K562 (cell line): ENCODE measurements around the gene PPP3CA. TPM values are rescaled to one million over a fixed set of nuclear protein-coding genes. Genes with fewer than 3 reads are reported as not detected.
A peak's percentile ranks its signal among the peaks of the same experiment; 100 is the strongest.

Source experiments
- BCOR ChIP-seq: fragments of 450-650 bp; IDR thresholded peaks from 2 replicates; pipeline ENCODE4 v1.6.1; 2016
- FOS ChIP-seq: IDR thresholded peaks from 3 replicates; pipeline ENCODE4 v1.6.1; 2011; ENCODE audit not compliant: insufficient read length; ENCODE audit errors: extremely low read depth
- FOXA3 ChIP-seq, 2 experiments: fragments of 450-650 bp in 1 of 2; sonication (generic) in 1 of 2; formaldehyde crosslinking; IDR thresholded peaks in 1 of 2; conservative IDR thresholded peaks in 1 of 2; 2 replicates each; pipeline versions ENCODE4 v1.4.0 to v1.8.0; 2020 to 2022; ENCODE audit warnings: mild to moderate bottlenecking in 2 of 2, missing genetic modification reagents in 1 of 2
- HINFP ChIP-seq: fragments of 450-650 bp; conservative IDR thresholded peaks from 2 replicates; pipeline ENCODE4 v1.6.1; 2016; ENCODE audit warnings: missing genetic modification characterization, low read depth, mild to moderate bottlenecking, control low read depth, missing compliant biosample characterization
- HLTF ChIP-seq: fragments of 450-650 bp; IDR thresholded peaks from 2 replicates; pipeline ENCODE4 v1.6.1; 2016
- IRF1 ChIP-seq: sonication (generic); formaldehyde crosslinking; IDR thresholded peaks from 2 replicates; pipeline ENCODE4 v1.8.0; 2022; ENCODE audit warnings: missing genetic modification reagents, mild to moderate bottlenecking, borderline replicate concordance
- KLF1 ChIP-seq: fragments of 450-650 bp; IDR thresholded peaks from 2 replicates; pipeline ENCODE4 v1.6.1; 2016; ENCODE audit warnings: missing genetic modification characterization, missing compliant biosample characterization
- MEIS2 ChIP-seq: fragments of 450-650 bp; IDR thresholded peaks from 2 replicates; pipeline ENCODE4 v1.6.1; 2014; ENCODE audit warnings: mild to moderate bottlenecking; ENCODE audit not compliant: partially characterized antibody
- MYC ChIP-seq, 2 experiments: fragments of 250-450 bp in 1 of 2; sonication (Bioruptor Pico) in 1 of 2; IDR thresholded peaks; 2 replicates each; pipeline versions ENCODE4 v1.5.1 to v1.6.1; 2012 to 2021; ENCODE audit warnings: low read depth in 2 of 2, borderline replicate concordance in 1 of 2, improper control_type of control experiment in 1 of 2, low read length in 1 of 2, mild to moderate bottlenecking in 1 of 2, moderate library complexity in 1 of 2
- NR4A1 ChIP-seq, 2 experiments: fragments of 250-450 bp in 1 of 2; fragments of 450-650 bp in 1 of 2; sonication (Bioruptor Pico) in 1 of 2; IDR thresholded peaks; 2 replicates each; pipeline versions ENCODE4 v1.4.0 to v1.6.1; 2016 to 2020; ENCODE audit warnings: mild to moderate bottlenecking in 2 of 2, missing compliant biosample characterization in 1 of 2, missing genetic modification characterization in 1 of 2, moderate library complexity in 1 of 2
- PBX2 ChIP-seq, 2 experiments: IDR thresholded peaks in 1 of 2; conservative IDR thresholded peaks in 1 of 2; 2 replicates each; pipeline ENCODE4 v1.6.1; 2016; ENCODE audit warnings: low read depth in 2 of 2, mild to moderate bottlenecking in 1 of 2, missing compliant biosample characterization in 1 of 2, missing genetic modification characterization in 1 of 2, moderate library complexity in 1 of 2
- PHF8 ChIP-seq: fragments of 200-600 bp; sonication (generic); IDR thresholded peaks from 2 replicates; pipeline ENCODE4 v1.6.1; 2012; ENCODE audit warnings: mixed run types, mild to moderate bottlenecking, inconsistent platforms, low read length, moderate library complexity, borderline replicate concordance
- RBFOX2 ChIP-seq: fragments of 200-400 bp; formaldehyde crosslinking; IDR thresholded peaks from 2 replicates; pipeline ENCODE4 v1.6.1; 2017; ENCODE audit warnings: low read depth, mild to moderate bottlenecking, low read length, moderate library complexity
- SIN3A ChIP-seq, 2 experiments: fragments of 150-350 bp in 1 of 2; IDR thresholded peaks; 2 replicates each; pipeline ENCODE4 v1.6.1; 2011 to 2016; ENCODE audit warnings: borderline replicate concordance in 2 of 2, low read depth in 2 of 2, low read length in 2 of 2, mild to moderate bottlenecking in 2 of 2, moderate library complexity in 2 of 2; ENCODE audit not compliant: control insufficient read depth in 1 of 2
- ZFP1 ChIP-seq: fragments of 450-650 bp; formaldehyde crosslinking; IDR thresholded peaks from 2 replicates; pipeline ENCODE4 v1.4.0; 2020; ENCODE audit warnings: mild to moderate bottlenecking, mixed read lengths
- ZFX ChIP-seq: sonication (generic); formaldehyde crosslinking; IDR thresholded peaks from 2 replicates; pipeline ENCODE4 v1.8.0; 2022; ENCODE audit warnings: mild to moderate bottlenecking, missing genetic modification reagents, moderate library complexity
- ZNF639 ChIP-seq, 2 experiments: fragments of 200-800 bp in 1 of 2; sonication (Bioruptor generic) in 1 of 2; sonication (generic) in 1 of 2; formaldehyde crosslinking in 1 of 2; IDR thresholded peaks in 1 of 2; conservative IDR thresholded peaks in 1 of 2; 2 replicates each; pipeline versions ENCODE4 v1.5.0 to v1.6.1; 2016 to 2020; ENCODE audit warnings: missing compliant biosample characterization in 1 of 2, missing genetic modification characterization in 1 of 2, missing genetic modification reagents in 1 of 2
- polyA plus RNA-seq, 8 experiments: library from polyadenylated mRNA; depleted of rRNA in 4 of 8; stranded (reverse) in 5 of 8; unstranded in 3 of 8; fragments of >200 nt; fragmentation: Nextera tagmentation in 2 of 8; fragmentation: Illumina TruSeq in 1 of 8; extraction: Ambion mirVana in 2 of 8; extraction: Trizol in 1 of 8; gene quantifications; 2 replicates each; pipeline versions ENCODE4 v1.2.1 to v1.2.3, GENCODE V29; 2011 to 2014; ENCODE audit warnings: inconsistent platforms in 1 of 8, missing spikeins in 1 of 8
- total RNA-seq, 7 experiments: library from RNA; depleted of rRNA in 6 of 7; stranded (reverse); fragments of >200 nt in 6 of 7; fragmentation: Illumina TruSeq in 2 of 7; extraction: Trizol in 2 of 7; gene quantifications; 2 replicates each; pipeline versions ENCODE4 v1.2.1 to v1.2.3, GENCODE V29; 2011 to 2021; ENCODE audit warnings: low replicate concordance in 1 of 7

Gene PPP3CA
- total and polyA plus RNA-seq, 9 of the 15 experiments (the other 6 are each of a cell fraction or from before 2014, with no cell fraction given), result 0.94 to 3.2 (median 1.6) TPM

GRCh38 chr4:101347557-101348366 lies 436 bp upstream of the PPP3CA start (continued):
- no peak for TF ChIP-seq IRF1 (CRISPR knock-in tag)
- TF ChIP-seq RBFOX2, result peak; percentile 68
- peak; percentile 54 for TF ChIP-seq FOS
- 0 out of 2 replicates have a peak, but pooled peaks have one; percentile 21 for TF ChIP-seq HLTF
- TF ChIP-seq PBX2 (CRISPR knock-in tag; IDR thresholded peaks at IDR 0.05; ENCODE audit: low read depth), result peak; percentile 91
- peak; percentile 95 for TF ChIP-seq PBX2 (tag; conservative IDR thresholded peaks at IDR 0.05; ENCODE audit: low read depth)
- peak; percentile 32; the same call in 1 of the 2 replicates for TF ChIP-seq BCOR
- TF ChIP-seq NR4A1 (CRISPR knock-in tag; IDR thresholded peaks at IDR 0.05), result no peak
- no peak for TF ChIP-seq NR4A1 (tag; IDR thresholded peaks at IDR 0.05)
- TF ChIP-seq ZFP1 (CRISPR knock-in tag), result no peak
- TF ChIP-seq ZNF639 (CRISPR knock-in tag; conservative IDR thresholded peaks at IDR 0.05 in 1 of 2, IDR thresholded peaks at IDR 0.05 in 1 of 2), result 0 out of 4 replicates have a peak, but pooled peaks of 1 of the 2 experiments have one; percentile 13
- TF ChIP-seq ZFX, result peak; percentile 84
- 0 out of 4 replicates have a peak, but pooled peaks of 1 of the 2 experiments have one; percentile 19 for TF ChIP-seq FOXA3 (CRISPR knock-in tag; conservative IDR thresholded peaks at IDR 0.05 in 1 of 2, IDR thresholded peaks at IDR 0.05 in 1 of 2)
- no peak for TF ChIP-seq HINFP (tag)
- 0 out of 4 replicates have a peak, but pooled peaks of 1 of the 2 experiments have one; percentile 4 for TF ChIP-seq SIN3A (IDR thresholded peaks at IDR 0.05; ENCODE audit: borderline replicate concordance in 2 of 2, control insufficient read depth in 1 of 2, low read depth in 2 of 2, low read length in 2 of 2)
- no peak for TF ChIP-seq KLF1 (tag)
- peak; percentile 65; the same call in 1 of the 2 replicates for TF ChIP-seq PHF8
- no peak for TF ChIP-seq MYC (IDR thresholded peaks at IDR 0.05; ENCODE audit: low read depth, low read length)
- TF ChIP-seq MYC (CRISPR knock-in tag; IDR thresholded peaks at IDR 0.05; ENCODE audit: borderline replicate concordance, low read depth), result peak; percentile 69; the same call in 1 of the 2 replicates
- TF ChIP-seq MEIS2, result no peak
